SK-N-SH (cell line): ENCODE results near the gene GPRASP2. TPM values are rescaled to one million over a fixed set of nuclear protein-coding genes. Genes with fewer than 3 reads are reported as not detected.

ENCODE experiments used
- CTCF ChIA-PET: fragments of 300-600, 350-600 bp; formaldehyde crosslinking; extraction: SDS; loops from one replicate; lab custom pipeline; 2021; lab: Yijun Ruan, JAX
- POLR2A ChIA-PET: fragments of 350-600 bp; sonication (Branson Sonifier 250); formaldehyde crosslinking; extraction: SDS; loops from one replicate; lab custom pipeline; 2020; ENCODE audit warnings: antibody characterized with exemption, inconsistent platforms; lab: Yijun Ruan, JAX
- DNase-seq: peaks from one replicate; pipeline ENCODE4 v3.0.0; 2012
- H2AFZ ChIP-seq: fragments of 200-600 bp; sonication (generic); 2 replicates; pipeline ENCODE4 v1.8.1; 2016; ENCODE audit warnings: antibody characterized with exemption, mild to moderate bottlenecking, low read depth
- H3F3A ChIP-seq: fragments of 200-600 bp; sonication (generic); replicated peaks from 2 replicates; pipeline ENCODE3; 2016; ENCODE audit warnings: antibody characterized with exemption, mild to moderate bottlenecking; ENCODE audit not compliant: insufficient read depth
- H3K27ac ChIP-seq, 2 experiments: fragments of 200-500 bp in 1 of 2; fragments of 200-600 bp in 1 of 2; sonication (Bioruptor generic) in 1 of 2; sonication (generic), shearing (Covaris generic) in 1 of 2; 2 replicates each; pipeline versions ENCODE4 v1.5.1 to v1.6.1; 2014 to 2016; ENCODE audit warnings: low read depth in 2 of 2, inconsistent platforms in 1 of 2, low read length in 1 of 2, mild to moderate bottlenecking in 1 of 2, mixed read lengths in 1 of 2
- H3K27me3 ChIP-seq: fragments of 200-600 bp; sonication (generic), shearing (Covaris generic); 2 replicates; pipeline ENCODE4 v1.6.1; 2016; ENCODE audit warnings: mixed run types; ENCODE audit not compliant: insufficient read depth
- H3K36me3 ChIP-seq, 2 experiments: fragments of 200-500 bp in 1 of 2; fragments of 200-600 bp in 1 of 2; sonication (Bioruptor generic) in 1 of 2; sonication (generic) in 1 of 2; replicated peaks in 1 of 2; 2 replicates each; pipeline versions ENCODE3 to v1.5.1; 2014 to 2016; ENCODE audit warnings: low read length in 1 of 2, mild to moderate bottlenecking in 1 of 2; ENCODE audit not compliant: insufficient read depth in 2 of 2, control insufficient read depth in 1 of 2
- H3K4me1 ChIP-seq, 2 experiments: fragments of 200-500 bp in 1 of 2; fragments of 200-600 bp in 1 of 2; sonication (Bioruptor generic) in 1 of 2; sonication (generic), shearing (Covaris generic) in 1 of 2; 2 replicates each; pipeline versions ENCODE4 v1.5.1 to v1.6.1; 2014 to 2016; ENCODE audit warnings: low read depth in 1 of 2, low read length in 1 of 2, mixed run types in 1 of 2; ENCODE audit not compliant: insufficient read depth in 2 of 2, control insufficient read depth in 1 of 2
- H3K4me2 ChIP-seq: fragments of 200-600 bp; sonication (generic), shearing (Covaris generic); 2 replicates; pipeline ENCODE4 v1.6.1; 2017; ENCODE audit warnings: mixed run types
- H3K4me3 ChIP-seq, 2 experiments: fragments of 200-500 bp in 1 of 2; fragments of 200-600 bp in 1 of 2; sonication (Bioruptor generic) in 1 of 2; sonication (generic), shearing (Covaris generic) in 1 of 2; 2 replicates each; pipeline versions ENCODE4 v1.5.1 to v1.8.1; 2014 to 2016; ENCODE audit warnings: low read depth in 2 of 2, inconsistent platforms in 1 of 2, low read length in 1 of 2, mild to moderate bottlenecking in 1 of 2, mixed read lengths in 1 of 2, moderate library complexity in 1 of 2
- H3K79me2 ChIP-seq: fragments of 200-600 bp; sonication (generic); 2 replicates; pipeline ENCODE4 v1.8.1; 2017; ENCODE audit warnings: mild to moderate bottlenecking; ENCODE audit not compliant: insufficient read depth
- H3K9ac ChIP-seq: fragments of 200-600 bp; sonication (generic); 2 replicates; pipeline ENCODE4 v1.6.1; 2017; ENCODE audit warnings: mixed run types
- H3K9me2 ChIP-seq: fragments of 200-600 bp; sonication (generic); 2 replicates; pipeline ENCODE4 v1.6.1; 2017; ENCODE audit warnings: mixed run types
- H3K9me3 ChIP-seq: fragments of 200-600 bp; sonication (generic); 2 replicates; pipeline ENCODE4 v1.6.1; 2017; ENCODE audit warnings: mixed run types, mild to moderate bottlenecking, moderate library complexity
- H4K20me1 ChIP-seq: fragments of 200-600 bp; sonication (generic); 2 replicates; pipeline ENCODE4 v1.6.1; 2017; ENCODE audit warnings: mild to moderate bottlenecking, mixed run types; ENCODE audit not compliant: insufficient read depth
- CHD2 ChIP-seq: fragments of 150-350 bp; IDR thresholded peaks from 2 replicates; pipeline ENCODE4 v1.6.1; 2018; ENCODE audit warnings: low read length; ENCODE audit not compliant: partially characterized antibody
- ELF1 ChIP-seq: IDR thresholded peaks from 2 replicates; pipeline ENCODE4 v1.4.0; 2012
- EP300 ChIP-seq, 2 experiments: IDR thresholded peaks; 2 replicates each; pipeline versions ENCODE4 v1.4.0 to v1.6.1; 2012; ENCODE audit warnings: borderline replicate concordance in 1 of 2, low read depth in 1 of 2, low read length in 1 of 2
- EZH2phosphoT487 ChIP-seq: fragments of 200-600 bp; sonication (generic); IDR thresholded peaks from 2 replicates; pipeline ENCODE4 v1.6.1; 2017; ENCODE audit warnings: low read depth, mixed run types, mild to moderate bottlenecking, antibody characterized with exemption, moderate library complexity, borderline replicate concordance
- FOXJ3 ChIP-seq: sonication (generic); formaldehyde crosslinking; IDR thresholded peaks from 2 replicates; pipeline ENCODE4 v1.5.1; 2020; ENCODE audit warnings: mild to moderate bottlenecking, missing genetic modification reagents
- IRF3 ChIP-seq: fragments of 150-350 bp; IDR thresholded peaks from 2 replicates; pipeline ENCODE4 v1.6.1; 2016; ENCODE audit warnings: mild to moderate bottlenecking, low read depth, low read length
- JUND ChIP-seq: IDR thresholded peaks from 2 replicates; pipeline ENCODE4 v1.4.0; 2012
- MAX ChIP-seq: IDR thresholded peaks from 2 replicates; pipeline ENCODE4 v1.4.0; 2012; ENCODE audit warnings: low read depth
- POLR2AphosphoS5 ChIP-seq: IDR thresholded peaks from 2 replicates; pipeline ENCODE4 v1.6.1; 2012; ENCODE audit warnings: low read depth, low read length
- REST ChIP-seq: IDR thresholded peaks from 2 replicates; pipeline ENCODE4 v1.6.1; 2012; ENCODE audit warnings: mild to moderate bottlenecking, low read depth, low read length, moderate library complexity
- RXRA ChIP-seq: IDR thresholded peaks from 2 replicates; pipeline ENCODE4 v1.4.0; 2012; ENCODE audit warnings: low read depth, mild to moderate bottlenecking, borderline replicate concordance
- SMC3 ChIP-seq: IDR thresholded peaks from 2 replicates; pipeline ENCODE4 v1.6.1; 2012; ENCODE audit warnings: low read depth, low read length, improper control_type of control experiment
- TAF1 ChIP-seq: IDR thresholded peaks from 2 replicates; pipeline ENCODE4 v1.6.1; 2012; ENCODE audit warnings: low read depth, mild to moderate bottlenecking, low read length, moderate library complexity, borderline replicate concordance
- USF1 ChIP-seq: IDR thresholded peaks from 2 replicates; pipeline ENCODE4 v1.4.0; 2012; ENCODE audit warnings: low read depth, borderline replicate concordance
- WGBS: methylation state at CpG from one replicate; pipeline ENCODE4 v1.1.6; 2017; ENCODE audit warnings: low lambda C conversion rate; 5-methylcytosine and 5-hydroxymethylcytosine counted together
- polyA plus RNA-seq, 3 experiments: library from polyadenylated mRNA; depleted of rRNA; stranded (reverse); fragments of >200 nt; gene quantifications; 2 replicates each; pipeline ENCODE4 v1.2.3, GENCODE V29; 2012

The GPRASP2 gene
- polyA plus RNA-seq, 1 of the 3 experiments (the other 2 are of a cell fraction), result 12.3 TPM

GRCh38 chrX:102728646-102729045 is 16.4 kb downstream of the GPRASP2 start:
- H3K4me3 ChIP-seq, result no peak overlapping the region
- H3K9me2 ChIP-seq, result no peaks in the 10 kb centered on the region
- H3K27me3 ChIP-seq, result peaks cover 7% of the 10 kb centered on the region; the same call in 1 of the 2 replicates
- no peak overlapping the region for H3K4me2 ChIP-seq
- no peak overlapping the region for H3K9ac ChIP-seq
- POLR2A ChIA-PET, result no interaction called here
- DNase-seq, result no peak
- no peak overlapping the region for H3K27ac ChIP-seq
- no peaks in the 10 kb centered on the region for H3K79me2 ChIP-seq
- WGBS, result 63% methylated on average over 1 of the region's 1 CpG
- CTCF ChIA-PET, result no interaction called here
- peaks cover 8% of the 10 kb centered on the region for H3F3A ChIP-seq
- H4K20me1 ChIP-seq, result no peaks in the 10 kb centered on the region
- no peaks in the 10 kb centered on the region for H3K9me3 ChIP-seq
- TF ChIP-seq RXRA, result no peak
- TF ChIP-seq ELF1, result no peak
- TF ChIP-seq EP300 (IDR thresholded peaks at IDR 0.05; ENCODE audit: borderline replicate concordance in 1 of 2, low read depth in 1 of 2, low read length in 1 of 2), result no peak
- TF ChIP-seq CHD2, result no peak
- TF ChIP-seq USF1, result no peak
- TF ChIP-seq POLR2AphosphoS5, result no peak
- TF ChIP-seq FOXJ3, result no peak
- TF ChIP-seq REST, result no peak
- TF ChIP-seq SMC3, result no peak
- no peak for TF ChIP-seq EZH2phosphoT487
- no peak for TF ChIP-seq IRF3
- TF ChIP-seq MAX, result no peak
- no peak for TF ChIP-seq JUND
- TF ChIP-seq TAF1, result no peak
- no peak overlapping the region for H2AFZ ChIP-seq
- H3K36me3 ChIP-seq, result peaks cover 0 to 8% of the 10 kb centered on the region in 2 experiments
- no peaks in the 10 kb centered on the region for H3K4me1 ChIP-seq
